Stimulated activated CD8-positive, alpha-beta memory T cell treated with anti-CD3 and anti-CD28 coated beads, Interleukin-4, amount 100 ng/mL, for 4 hours (primary cell): Measurements from ENCODE around the gene C17orf75.

Experiments
- DNase-seq, 2 donors: peaks; one replicate each; pipeline ENCODE4 v3.0.0-alpha.2; 2020; ENCODE audit warnings: low read depth in 2 of 2, low spot score in 1 of 2

C17orf75 gene

DNA sequence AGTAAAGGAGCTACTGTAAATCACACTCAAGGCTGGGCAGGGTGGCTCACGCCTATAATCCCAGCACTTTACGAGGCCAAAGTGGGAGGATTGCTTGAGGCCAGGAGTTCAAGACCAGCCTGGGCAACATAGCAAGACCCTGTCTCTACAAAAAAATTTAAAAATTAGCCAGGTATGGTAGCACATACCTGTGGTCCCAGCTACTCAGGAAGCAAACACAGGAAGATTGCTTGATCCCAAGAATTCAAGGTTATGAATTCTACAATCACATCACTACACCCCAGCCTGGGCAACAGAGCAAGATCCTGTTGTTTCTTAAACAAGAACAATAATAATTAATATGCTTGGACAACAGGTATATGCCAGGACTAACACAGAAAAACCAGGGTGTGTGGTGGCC is 63.2 kb downstream of the C17orf75 start:
- no peak for DNase-seq
